H1 (cell line): ENCODE data around the gene CYP46A1. TPM values are rescaled to one million over a fixed set of nuclear protein-coding genes. Genes with fewer than 3 reads are reported as not detected.

Source experiments
- CTCF ChIA-PET: fragments of 300-600 bp; sonication (Branson Sonifier 250); formaldehyde crosslinking; loops from one replicate; lab custom pipeline; 2021; ENCODE audit not compliant: partially characterized antibody; lab: Charles Lee
- POLR2A ChIA-PET: fragments of 300-600 bp; sonication (Branson Sonifier 250); formaldehyde crosslinking; loops from one replicate; lab custom pipeline; 2021; ENCODE audit warnings: inconsistent platforms; ENCODE audit not compliant: partially characterized antibody; lab: Charles Lee
- DNase-seq, 2 experiments: peaks; one replicate each; pipeline versions ENCODE4 v3.0.0 to v3.0.0-alpha.2; 2010 to 2022; ENCODE audit warnings: low spot score in 2 of 2, low read depth in 1 of 2, mixed read lengths in 1 of 2
- FAIRE-seq: peaks from 2 replicates; lab custom pipeline; 2011; peaks lifted over from hg19 to GRCh38; lab: Jason Lieb, UNC
- H2AFZ ChIP-seq: 2 replicates; pipeline ENCODE4 v1.8.1; 2012; ENCODE audit warnings: low read length, inconsistent platforms
- H2AK5ac ChIP-seq: 2 replicates; pipeline ENCODE4 v1.6.1; 2013; ENCODE audit warnings: low read depth, low read length
- H2BK120ac ChIP-seq: replicated peaks from 2 replicates; pipeline ENCODE3; 2013; ENCODE audit warnings: low read depth, low read length, inconsistent platforms
- H2BK12ac ChIP-seq: 2 replicates; pipeline ENCODE4 v1.6.1; 2013; ENCODE audit warnings: low read depth, low read length
- H2BK15ac ChIP-seq: 2 replicates; pipeline ENCODE4 v1.6.1; 2013; ENCODE audit warnings: low read length
- H2BK20ac ChIP-seq: 2 replicates; pipeline ENCODE4 v1.6.1; 2013; ENCODE audit warnings: low read length
- H2BK5ac ChIP-seq: 2 replicates; pipeline ENCODE4 v1.6.1; 2013; ENCODE audit warnings: low read depth, low read length
- H3K14ac ChIP-seq: 2 replicates; pipeline ENCODE4 v1.6.1; 2013; ENCODE audit warnings: inconsistent platforms; ENCODE audit not compliant: insufficient read length
- H3K18ac ChIP-seq: 2 replicates; pipeline ENCODE4 v1.6.1; 2013; ENCODE audit warnings: low read length; ENCODE audit errors: extremely low read depth
- H3K23ac ChIP-seq: 2 replicates; pipeline ENCODE4 v1.6.1; 2013; ENCODE audit warnings: inconsistent platforms; ENCODE audit not compliant: insufficient read length
- H3K23me2 ChIP-seq: 2 replicates; pipeline ENCODE4 v1.6.1; 2013; ENCODE audit warnings: low read depth, low read length
- H3K27ac ChIP-seq: 2 replicates; pipeline ENCODE4 v1.6.1; 2011; ENCODE audit warnings: low read depth, low read length, inconsistent platforms
- H3K27me3 ChIP-seq, 4 experiments: replicated peaks in 1 of 4; 1 replicate in 1 of 4; 2 replicates in 3 of 4; pipeline versions ENCODE4 v1.6.1 to v1.8.1; 2011 to 2013; ENCODE audit warnings: low read length in 3 of 4, mild to moderate bottlenecking in 3 of 4, inconsistent platforms in 2 of 4, mixed read lengths in 2 of 4, moderate library complexity in 1 of 4; ENCODE audit not compliant: control insufficient read depth in 3 of 4, insufficient read depth in 3 of 4; ENCODE audit errors: extremely low read depth in 1 of 4
- H3K36me3 ChIP-seq, 4 experiments: 2 replicates each; pipeline versions ENCODE4 v1.6.1 to v1.8.1; 2011 to 2013; ENCODE audit warnings: mild to moderate bottlenecking in 4 of 4, low read length in 3 of 4, moderate library complexity in 2 of 4, control low read depth in 1 of 4, inconsistent platforms in 1 of 4; ENCODE audit not compliant: insufficient read depth in 4 of 4, control insufficient read depth in 2 of 4
- H3K4ac ChIP-seq: replicated peaks from 2 replicates; pipeline ENCODE3; 2013; ENCODE audit warnings: low read length, low read depth, mixed read lengths, inconsistent platforms; ENCODE audit not compliant: insufficient read length
- H3K4me1 ChIP-seq, 4 experiments: replicated peaks in 1 of 4; 1 replicate in 1 of 4; 2 replicates in 3 of 4; pipeline versions ENCODE4 v1.6.1 to v1.8.1; 2011 to 2013; ENCODE audit warnings: low read length in 3 of 4, inconsistent platforms in 2 of 4, mixed read lengths in 1 of 4; ENCODE audit not compliant: insufficient read depth in 4 of 4, control insufficient read depth in 3 of 4
- H3K4me2 ChIP-seq, 2 experiments: 2 replicates each; pipeline versions ENCODE4 v1.6.1 to v1.8.1; 2011 to 2013; ENCODE audit warnings: low read depth in 2 of 2, low read length in 2 of 2, control low read depth in 1 of 2, inconsistent platforms in 1 of 2, mild to moderate bottlenecking in 1 of 2; ENCODE audit not compliant: insufficient read depth in 1 of 2
- H3K4me3 ChIP-seq, 4 experiments: fragments of 200-600, 300-600 bp in 1 of 4; sonication (generic), shearing (Covaris generic), sonication (Bioruptor Twin) in 1 of 4; 2 replicates each; pipeline versions ENCODE4 v1.5.1 to v1.8.1; 2011 to 2016; ENCODE audit warnings: low read length in 4 of 4, low read depth in 3 of 4, control low read depth in 2 of 4, inconsistent platforms in 2 of 4, mild to moderate bottlenecking in 2 of 4, mixed read lengths in 1 of 4, moderate library complexity in 1 of 4; ENCODE audit not compliant: insufficient read depth in 2 of 4; ENCODE audit errors: extremely low read depth in 1 of 4
- H3K56ac ChIP-seq: replicated peaks from 2 replicates; pipeline ENCODE3; 2013; ENCODE audit warnings: low read depth, mild to moderate bottlenecking, mixed read lengths, low read length, inconsistent platforms; ENCODE audit not compliant: insufficient read length
- H3K79me1 ChIP-seq: 2 replicates; pipeline ENCODE4 v1.6.1; 2013; ENCODE audit warnings: low read depth, low read length, control low read depth
- H3K79me2 ChIP-seq, 2 experiments: 2 replicates each; pipeline versions ENCODE4 v1.6.1 to v1.8.1; 2012 to 2013; ENCODE audit warnings: low read length in 2 of 2, mild to moderate bottlenecking in 2 of 2, inconsistent platforms in 1 of 2; ENCODE audit not compliant: insufficient read depth in 2 of 2, control insufficient read depth in 1 of 2
- H3K9ac ChIP-seq, 4 experiments: replicated peaks in 1 of 4; 1 replicate in 1 of 4; 2 replicates in 3 of 4; pipeline versions ENCODE4 v1.6.1 to v1.8.1; 2011 to 2013; ENCODE audit warnings: low read depth in 3 of 4, low read length in 3 of 4, control low read depth in 2 of 4, mild to moderate bottlenecking in 2 of 4, moderate library complexity in 2 of 4, inconsistent platforms in 1 of 4; ENCODE audit errors: extremely low read depth in 1 of 4
- H3K9me3 ChIP-seq, 2 experiments: 2 replicates each; pipeline versions ENCODE4 v1.6.1 to v1.8.1; 2012 to 2013; ENCODE audit warnings: mild to moderate bottlenecking in 2 of 2, moderate library complexity in 2 of 2, control low read depth in 1 of 2, inconsistent platforms in 1 of 2, low read depth in 1 of 2, low read length in 1 of 2, mixed read lengths in 1 of 2; ENCODE audit not compliant: insufficient read depth in 2 of 2
- H4K20me1 ChIP-seq, 2 experiments: replicated peaks in 1 of 2; 2 replicates each; pipeline versions ENCODE3 to v1.8.1; 2011 to 2013; ENCODE audit warnings: inconsistent platforms in 2 of 2, low read length in 2 of 2, mild to moderate bottlenecking in 1 of 2; ENCODE audit not compliant: insufficient read depth in 2 of 2, control insufficient read depth in 1 of 2
- H4K5ac ChIP-seq: 2 replicates; pipeline ENCODE4 v1.6.1; 2013; ENCODE audit warnings: low read length, low read depth, mixed read lengths, inconsistent platforms; ENCODE audit not compliant: insufficient read length
- H4K8ac ChIP-seq: 2 replicates; pipeline ENCODE4 v1.8.0; 2013; ENCODE audit warnings: mild to moderate bottlenecking, moderate library complexity, low read length, inconsistent platforms; ENCODE audit not compliant: insufficient read depth; ENCODE audit errors: extremely low read depth
- H4K91ac ChIP-seq: replicated peaks from 2 replicates; pipeline ENCODE3; 2013; ENCODE audit warnings: low read length, mixed read lengths, inconsistent platforms; ENCODE audit not compliant: insufficient read length
- CBX5 ChIP-seq: fragments of 300-800, 300-1000 bp; sonication (generic); IDR thresholded peaks from 2 replicates; pipeline ENCODE4 v1.7.1; 2016; ENCODE audit warnings: antibody characterized with exemption, low read length, low read depth
- EP300 ChIP-seq, 2 experiments: IDR thresholded peaks; 1 replicate in 1 of 2; 2 replicates in 1 of 2; pipeline ENCODE4 v1.6.1; 2011 to 2012; ENCODE audit warnings: low read depth in 2 of 2, low read length in 2 of 2, mild to moderate bottlenecking in 2 of 2, borderline replicate concordance in 1 of 2, inconsistent platforms in 1 of 2, moderate library complexity in 1 of 2
- FOSL1 ChIP-seq: IDR thresholded peaks from 2 replicates; pipeline ENCODE4 v1.6.1; 2011; ENCODE audit warnings: mild to moderate bottlenecking, low read depth, low read length, moderate library complexity; ENCODE audit not compliant: insufficient read depth
- GABPA ChIP-seq: IDR thresholded peaks from 2 replicates; pipeline ENCODE4 v1.6.1; 2011; ENCODE audit warnings: mild to moderate bottlenecking, low read length, moderate library complexity, borderline replicate concordance; ENCODE audit not compliant: insufficient read depth
- POLR2A ChIP-seq, 2 experiments: IDR thresholded peaks; 1 replicate in 1 of 2; 2 replicates in 1 of 2; pipeline ENCODE4 v1.6.1; 2011; ENCODE audit warnings: low read depth in 2 of 2, low read length in 2 of 2, mild to moderate bottlenecking in 2 of 2; ENCODE audit errors: control extremely low read depth in 1 of 2
- POU5F1 ChIP-seq: IDR thresholded peaks from 2 replicates; pipeline ENCODE4 v1.6.1; 2011; ENCODE audit warnings: low read depth, mild to moderate bottlenecking, low read length, moderate library complexity
- RBBP5 ChIP-seq: IDR thresholded peaks from 2 replicates; pipeline ENCODE4 v1.7.1; 2012; ENCODE audit warnings: low read depth, mild to moderate bottlenecking, inconsistent platforms, low read length, moderate library complexity, borderline replicate concordance
- RNF2 ChIP-seq: fragments of 200-900, 300-1000 bp; sonication (generic); IDR thresholded peaks from 2 replicates; pipeline ENCODE4 v1.7.1; 2016; ENCODE audit warnings: borderline replicate concordance, low read depth, mild to moderate bottlenecking, antibody characterized with exemption, low read length; ENCODE audit not compliant: poor library complexity, severe bottlenecking; ENCODE audit errors: missing control alignments
- SP2 ChIP-seq: IDR thresholded peaks from 2 replicates; pipeline ENCODE4 v1.6.1; 2012; ENCODE audit warnings: mild to moderate bottlenecking, low read length, inconsistent platforms
- SRF ChIP-seq: IDR thresholded peaks from 2 replicates; pipeline ENCODE4 v1.6.1; 2011; ENCODE audit warnings: mild to moderate bottlenecking, low read depth, low read length, moderate library complexity
- TBP ChIP-seq: IDR thresholded peaks from 2 replicates; pipeline ENCODE4 v1.6.1; 2011; ENCODE audit warnings: low read depth, low read length, improper control_type of control experiment
- YY1 ChIP-seq: IDR thresholded peaks from 2 replicates; pipeline ENCODE4 v1.6.1; 2011; ENCODE audit warnings: low read depth, mild to moderate bottlenecking, low read length
- whole genome bisulfite sequencing, 2 experiments: shearing (Covaris generic) in 1 of 2; methylation state at CpG; one replicate each; pipeline versions ENCODE4 v1.1.6 to v1.1.7; 2013 to 2015; ENCODE audit warnings: low lambda C conversion rate in 2 of 2, mixed read lengths in 2 of 2, inconsistent platforms in 1 of 2, low coverage in 1 of 2, missing lambda C conversion rate in 1 of 2; ENCODE audit not compliant: insufficient replicate concordance in 2 of 2, insufficient coverage in 1 of 2, insufficient read length in 1 of 2; ENCODE audit errors: extremely low coverage in 1 of 2, missing lambda C conversion rate in 1 of 2; 5-methylcytosine and 5-hydroxymethylcytosine counted together
- polyA plus RNA-seq, 7 experiments: library from polyadenylated mRNA; depleted of rRNA in 3 of 7; stranded (reverse) in 5 of 7; unstranded in 2 of 7; fragments of >200 nt in 5 of 7; fragments of 200-250 nt in 2 of 7; gene quantifications; 1 replicate in 5 of 7; 2 replicates in 1 of 7; 4 replicates in 1 of 7; pipeline versions ENCODE4 v1.2.1 to v1.2.3, GENCODE V29; 2011 to 2013; ENCODE audit warnings: missing spikeins in 2 of 7, mixed read lengths in 2 of 7
- total RNA-seq: library from RNA; stranded (reverse); fragmentation: NEBNext Ultra II Directional; extraction: Animal tissue kit (Norgen Biotek cat#: 25700); gene quantifications from 2 replicates; pipeline ENCODE4 v1.2.1, GENCODE V29; 2021

The CYP46A1 gene
- total and polyA plus RNA-seq, 2 of the 8 experiments (the other 6 are each of a cell fraction or from before 2014, with no cell fraction given): 0.41 to 1.3 TPM

- no peaks in the 10 kb centered on the region for H3K79me1 ChIP-seq
- H3K36me3 ChIP-seq: no peaks in the 10 kb centered on the region
- no peak overlapping the region for H2AK5ac ChIP-seq
- H3K23ac ChIP-seq: no peak overlapping the region
- no peaks in the 10 kb centered on the region for H3K9me3 ChIP-seq
- TF ChIP-seq TBP (no peak), POLR2A (IDR thresholded peaks at IDR 0.05; ENCODE audit: control extremely low read depth in 1 of 2, low read depth in 2 of 2, low read length in 2 of 2) (no peak), SRF (no peak), YY1 (no peak), RBBP5 (no peak), GABPA (no peak), EP300 (IDR thresholded peaks at IDR 0.05; ENCODE audit: borderline replicate concordance in 1 of 2, low read depth in 2 of 2, low read length in 2 of 2) (no peak), RNF2 (no peak), FOSL1 (no peak), POU5F1 (no peak), SP2 (no peak), CBX5 (no peak)
- peaks cover 0 to 16% (median 9%) of the 10 kb centered on the region in 4 experiments; a peak in 6 of 7 replicates for H3K4me1 ChIP-seq
- no peaks in the 10 kb centered on the region for H3K27me3 ChIP-seq
- H4K5ac ChIP-seq: no peak overlapping the region
- no peak overlapping the region for H3K18ac ChIP-seq
- H3K4ac ChIP-seq: no peak overlapping the region
- H3K56ac ChIP-seq: no peak overlapping the region
- no peak overlapping the region for H3K4me3 ChIP-seq
- H3K79me2 ChIP-seq: no peaks in the 10 kb centered on the region
- no peak overlapping the region for H3K14ac ChIP-seq
- H3K9ac ChIP-seq: no peak overlapping the region
- DNase-seq (no peak), FAIRE-seq (no peak)
- H3K4me2 ChIP-seq: no peak overlapping the region
- H2AFZ ChIP-seq: no peak overlapping the region
- no peak overlapping the region for H2BK12ac ChIP-seq
- WGBS, 2 experiments: 88% methylated on average over 8 of the region's 8 CpGs; no CpG with 5 or more reads in 1 of the 2 experiments
- H2BK15ac ChIP-seq: no peak overlapping the region
- no peak overlapping the region for H4K91ac ChIP-seq
- H2BK20ac ChIP-seq: no peak overlapping the region
- ChIA-PET POLR2A (no interaction called here), CTCF (interaction anchor here (0.9 to 17.3 kb wide), 17 partner anchors 9 to 141 kb away, joined by 3 to 237 read pairs (median 5); no protein-coding TSS in a partner anchor)
- H2BK5ac ChIP-seq: no peak overlapping the region
- no peaks in the 10 kb centered on the region for H3K23me2 ChIP-seq
- H4K8ac ChIP-seq: no peak overlapping the region
- no peaks in the 10 kb centered on the region for H4K20me1 ChIP-seq
- no peak overlapping the region for H2BK120ac ChIP-seq
- no peak overlapping the region for H3K27ac ChIP-seq
Measured at GRCh38 chr14:99755068-99755405, 70.9 kb downstream of the CYP46A1 start.
